Measurements from ENCODE around the gene SLC29A4.

Gene SLC29A4

DNA sequence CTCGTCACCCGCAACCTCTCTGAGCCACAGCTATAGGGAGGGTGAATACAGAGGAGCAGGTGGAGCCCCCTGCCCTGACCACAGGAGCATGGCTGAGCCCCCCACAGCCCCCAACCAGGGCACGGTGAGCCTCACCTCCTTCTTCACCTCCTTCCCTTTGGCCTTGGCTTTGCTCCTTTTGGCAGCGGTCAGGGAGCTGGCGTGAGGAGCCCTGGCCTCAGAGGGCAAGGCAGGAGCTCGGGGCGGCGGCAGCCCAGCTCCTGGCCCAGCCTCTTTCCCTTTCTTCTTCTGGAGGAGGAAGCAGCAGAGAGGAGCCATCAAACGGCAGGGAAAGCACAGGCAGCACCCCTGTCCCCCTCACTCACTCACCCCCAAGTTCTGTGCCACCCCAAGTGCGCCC is 42.2 kb downstream of the SLC29A4 start:
- Histone ChIP-seq H3K4me3 (ENCODE audit: low read depth, low read length) (no peak overlapping the region), H3K4me1 (ENCODE audit: control insufficient read depth, insufficient read depth, low read length) (no peaks in the 10 kb centered on the region), H3K9me3 (ENCODE audit: control insufficient read depth, insufficient read depth, low read depth, low read length) (no peaks in the 10 kb centered on the region), H3K27ac (ENCODE audit: extremely low read depth, low read depth, low read length) (no peak overlapping the region), H3K36me3 (ENCODE audit: control insufficient read depth in 2 of 2, insufficient read depth in 1 of 2, low read length in 2 of 2) (peaks cover 14 to 15% of the 10 kb centered on the region in 2 experiments; a peak in 2 of 3 replicates)
- ChIA-PET POLR2A (no interaction called here), CTCF (interaction anchor here (0.6 kb wide), 1 partner anchor 149 kb away, joined by 4 read pairs; no protein-coding TSS in a partner anchor)
- no peak for TF ChIP-seq ZNF114 (tag by site-specific recombination; IDR thresholded peaks at IDR 0.05)
- no peak for TF ChIP-seq ZNF548 (tag by site-specific recombination; IDR thresholded peaks at IDR 0.05)
- TF ChIP-seq GLIS1 (tag by site-specific recombination; IDR thresholded peaks at IDR 0.05): no peak
- TF ChIP-seq, protein P1, sequence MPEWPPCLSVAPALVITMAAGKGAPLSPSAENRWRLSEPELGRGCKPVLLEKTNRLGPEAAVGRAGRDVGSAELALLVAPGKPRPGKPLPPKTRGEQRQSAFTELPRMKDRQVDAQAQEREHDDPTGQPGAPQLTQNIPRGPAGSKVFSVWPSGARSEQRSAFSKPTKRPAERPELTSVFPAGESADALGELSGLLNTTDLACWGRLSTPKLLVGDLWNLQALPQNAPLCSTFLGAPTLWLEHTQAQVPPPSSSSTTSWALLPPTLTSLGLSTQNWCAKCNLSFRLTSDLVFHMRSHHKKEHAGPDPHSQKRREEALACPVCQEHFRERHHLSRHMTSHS (tag by site-specific recombination; IDR thresholded peaks at IDR 0.05): no peak
- no peak for TF ChIP-seq ZBTB48 (tag by site-specific recombination; IDR thresholded peaks at IDR 0.05)
- no peak for TF ChIP-seq KLF10 (tag by site-specific recombination; IDR thresholded peaks at IDR 0.05)

DNA sequence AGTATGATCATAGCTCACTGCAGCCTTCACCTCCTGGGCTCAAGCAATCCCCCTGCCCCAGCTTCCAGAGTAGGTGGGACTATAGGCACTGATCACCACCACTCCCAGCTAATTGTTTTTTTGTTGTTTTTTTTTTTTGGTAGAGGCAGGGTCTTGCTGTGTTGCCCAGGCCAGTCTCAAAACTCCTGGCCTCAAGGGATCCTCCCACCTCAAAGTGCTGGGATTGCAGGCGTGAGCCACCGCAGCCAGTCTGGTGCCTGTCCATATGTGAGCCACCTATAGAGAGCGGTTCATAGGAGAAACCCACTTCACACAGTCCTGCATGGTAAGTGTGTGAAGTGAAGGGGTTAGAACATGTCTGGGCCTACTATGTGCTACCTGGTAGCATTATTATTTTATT is 47.5 kb downstream of the SLC29A4 start:
- ChIA-PET CTCF (interaction anchor here (0.7 kb wide), 2 partner anchors 164 to 481 kb away, joined by 3 to 4 read pairs; no protein-coding TSS in a partner anchor), POLR2A (no interaction called here)
- Histone ChIP-seq H3K27ac (ENCODE audit: extremely low read depth, low read depth, low read length) (no peak overlapping the region), H3K4me1 (ENCODE audit: control insufficient read depth, insufficient read depth, low read length) (no peaks in the 10 kb centered on the region), H3K4me3 (ENCODE audit: low read depth, low read length) (no peak overlapping the region), H3K36me3 (ENCODE audit: control insufficient read depth in 2 of 2, insufficient read depth in 1 of 2, low read length in 2 of 2) (peaks cover 25 to 28% of the 10 kb centered on the region in 2 experiments; a peak in 2 of 3 replicates), H3K9me3 (ENCODE audit: control insufficient read depth, insufficient read depth, low read depth, low read length) (no peaks in the 10 kb centered on the region)
- TF ChIP-seq HOXD13 (CRISPR knock-in tag; IDR thresholded peaks at IDR 0.05; ENCODE audit: borderline replicate concordance) (no peak), ZNF121 (tag by site-specific recombination; IDR thresholded peaks at IDR 0.05) (peak; percentile 21; the same call in 1 of the 2 replicates)

DNA sequence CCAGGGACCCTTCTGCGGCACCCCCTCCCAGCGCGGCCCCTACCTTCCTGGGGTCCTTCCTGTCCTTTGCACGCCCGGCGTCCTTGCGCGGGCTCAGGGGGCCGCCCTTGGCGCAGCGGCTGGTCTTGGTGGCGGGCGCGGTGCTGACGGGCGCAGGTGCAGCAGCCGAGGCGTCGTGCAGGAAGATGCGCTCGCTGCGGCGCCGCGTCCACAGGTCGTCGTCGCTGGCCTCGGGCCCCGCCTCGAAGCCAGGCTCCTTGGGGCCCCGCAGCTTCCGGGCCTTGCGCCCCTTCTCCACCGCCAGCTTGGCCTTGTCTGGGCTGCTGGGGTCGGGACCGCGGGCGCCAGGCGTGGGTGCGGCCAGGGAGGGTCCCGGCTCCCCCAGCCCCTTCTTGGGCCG is 49.8 kb downstream of the SLC29A4 start:
- H3K9me3 ChIP-seq (ENCODE audit: control insufficient read depth, insufficient read depth, low read depth, low read length): no peaks in the 10 kb centered on the region
- ChIA-PET POLR2A (no interaction called here), CTCF (no interaction called here)
- H3K4me3 ChIP-seq (ENCODE audit: low read depth, low read length): no peak overlapping the region
- TF ChIP-seq, protein P2, sequence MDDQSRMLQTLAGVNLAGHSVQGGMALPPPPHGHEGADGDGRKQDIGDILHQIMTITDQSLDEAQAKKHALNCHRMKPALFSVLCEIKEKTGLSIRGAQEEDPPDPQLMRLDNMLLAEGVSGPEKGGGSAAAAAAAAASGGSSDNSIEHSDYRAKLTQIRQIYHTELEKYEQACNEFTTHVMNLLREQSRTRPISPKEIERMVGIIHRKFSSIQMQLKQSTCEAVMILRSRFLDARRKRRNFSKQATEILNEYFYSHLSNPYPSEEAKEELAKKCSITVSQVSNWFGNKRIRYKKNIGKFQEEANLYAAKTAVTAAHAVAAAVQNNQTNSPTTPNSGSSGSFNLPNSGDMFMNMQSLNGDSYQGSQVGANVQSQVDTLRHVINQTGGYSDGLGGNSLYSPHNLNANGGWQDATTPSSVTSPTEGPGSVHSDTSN (CRISPR knock-in tag; IDR thresholded peaks at IDR 0.05): no peak
- no peaks in the 10 kb centered on the region for H3K4me1 ChIP-seq (ENCODE audit: control insufficient read depth, insufficient read depth, low read length)
- no peak overlapping the region for H3K27ac ChIP-seq (ENCODE audit: extremely low read depth, low read depth, low read length)
- peaks cover 39% of the 10 kb centered on the region in 2 experiments; a peak in 2 of 3 replicates for H3K36me3 ChIP-seq (ENCODE audit: control insufficient read depth in 2 of 2, insufficient read depth in 1 of 2, low read length in 2 of 2)

DNA sequence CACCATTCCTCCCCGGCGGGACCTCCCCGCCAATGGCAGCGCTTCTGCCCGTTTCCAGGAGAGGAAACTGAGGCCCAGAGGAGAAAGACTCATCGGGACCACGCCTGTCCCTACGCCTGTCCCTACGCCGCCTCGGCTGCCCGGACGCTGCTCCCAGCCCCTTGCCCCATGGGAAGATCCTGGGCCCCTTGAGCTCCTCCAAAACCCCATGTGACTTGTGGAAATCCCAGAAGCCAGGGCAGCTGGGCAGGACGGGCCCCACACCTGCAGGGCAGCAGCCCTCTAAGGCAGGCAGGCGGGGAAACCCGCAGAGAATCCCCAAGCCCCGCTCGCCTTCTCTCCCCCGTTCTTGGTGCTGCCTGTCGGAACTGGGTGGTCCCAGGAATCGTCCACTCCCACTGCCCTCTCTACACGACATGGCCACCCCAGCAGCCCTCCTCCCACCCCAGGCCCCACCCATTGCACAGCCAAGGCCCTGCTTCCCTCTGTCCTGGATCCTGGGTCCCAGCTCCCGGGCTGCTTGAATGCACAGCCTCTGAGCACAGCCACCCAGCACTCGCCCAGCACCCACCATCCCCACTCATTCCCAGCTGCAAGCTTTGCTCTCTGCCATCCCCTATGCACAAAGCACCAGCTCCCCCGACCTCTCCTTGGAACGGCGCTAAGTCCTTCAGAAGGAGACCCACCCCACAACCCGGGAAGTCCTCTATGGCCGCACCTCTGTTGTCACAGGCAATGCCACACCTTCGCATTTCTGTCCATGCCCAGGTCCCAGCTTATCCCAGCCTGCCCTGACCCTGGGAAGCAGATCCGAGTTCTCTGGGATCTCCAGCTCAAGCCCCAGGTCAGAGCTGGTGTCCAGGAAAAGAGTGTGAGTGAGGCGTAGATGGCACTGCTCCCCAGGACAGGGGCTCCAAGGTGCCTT is 50.6 kb downstream of the SLC29A4 start:
- H3K4me1 ChIP-seq (ENCODE audit: control insufficient read depth, insufficient read depth, low read length): no peaks in the 10 kb centered on the region
- H3K27ac ChIP-seq (ENCODE audit: extremely low read depth, low read depth, low read length): no peak overlapping the region
- ChIA-PET CTCF (no interaction called here), POLR2A (no interaction called here)
- peaks cover 39 to 42% of the 10 kb centered on the region in 2 experiments; a peak in 2 of 3 replicates for H3K36me3 ChIP-seq (ENCODE audit: control insufficient read depth in 2 of 2, insufficient read depth in 1 of 2, low read length in 2 of 2)
- no peaks in the 10 kb centered on the region for H3K9me3 ChIP-seq (ENCODE audit: control insufficient read depth, insufficient read depth, low read depth, low read length)
- H3K4me3 ChIP-seq (ENCODE audit: low read depth, low read length): no peak overlapping the region
- TF ChIP-seq ZNF114 (tag by site-specific recombination; IDR thresholded peaks at IDR 0.05) (no peak), ZFP69B (tag by site-specific recombination; IDR thresholded peaks at IDR 0.05) (no peak), ZNF837 (tag by site-specific recombination; IDR thresholded peaks at IDR 0.05) (no peak), ZNF792 (tag by site-specific recombination; IDR thresholded peaks at IDR 0.05) (no peak), ZNF510 (tag by site-specific recombination; IDR thresholded peaks at IDR 0.05; ENCODE audit: insufficient replicate concordance) (no peak), ZNF76 (tag by site-specific recombination; IDR thresholded peaks at IDR 0.05; ENCODE audit: borderline replicate concordance, low read depth) (no peak), ZNF621 (tag by site-specific recombination; IDR thresholded peaks at IDR 0.05) (no peak), ZNF324 (tag by site-specific recombination; IDR thresholded peaks at IDR 0.05) (no peak), ZNF830 (tag by site-specific recombination; IDR thresholded peaks at IDR 0.05; ENCODE audit: low read depth) (no peak), ZNF555 (tag by site-specific recombination; conservative IDR thresholded peaks at IDR 0.05) (no peak)
- TF ChIP-seq, protein P3, sequence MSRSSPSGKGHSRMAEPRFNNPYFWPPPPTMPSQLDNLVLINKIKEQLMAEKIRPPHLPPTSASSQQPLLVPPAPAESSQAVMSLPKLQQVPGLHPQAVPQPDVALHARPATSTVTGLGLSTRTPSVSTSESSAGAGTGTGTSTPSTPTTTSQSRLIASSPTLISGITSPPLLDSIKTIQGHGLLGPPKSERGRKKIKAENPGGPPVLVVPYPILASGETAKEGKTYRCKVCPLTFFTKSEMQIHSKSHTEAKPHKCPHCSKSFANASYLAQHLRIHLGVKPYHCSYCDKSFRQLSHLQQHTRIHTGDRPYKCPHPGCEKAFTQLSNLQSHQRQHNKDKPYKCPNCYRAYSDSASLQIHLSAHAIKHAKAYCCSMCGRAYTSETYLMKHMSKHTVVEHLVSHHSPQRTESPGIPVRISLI (tag by site-specific recombination; IDR thresholded peaks at IDR 0.05): no peak
- TF ChIP-seq, protein P4, sequence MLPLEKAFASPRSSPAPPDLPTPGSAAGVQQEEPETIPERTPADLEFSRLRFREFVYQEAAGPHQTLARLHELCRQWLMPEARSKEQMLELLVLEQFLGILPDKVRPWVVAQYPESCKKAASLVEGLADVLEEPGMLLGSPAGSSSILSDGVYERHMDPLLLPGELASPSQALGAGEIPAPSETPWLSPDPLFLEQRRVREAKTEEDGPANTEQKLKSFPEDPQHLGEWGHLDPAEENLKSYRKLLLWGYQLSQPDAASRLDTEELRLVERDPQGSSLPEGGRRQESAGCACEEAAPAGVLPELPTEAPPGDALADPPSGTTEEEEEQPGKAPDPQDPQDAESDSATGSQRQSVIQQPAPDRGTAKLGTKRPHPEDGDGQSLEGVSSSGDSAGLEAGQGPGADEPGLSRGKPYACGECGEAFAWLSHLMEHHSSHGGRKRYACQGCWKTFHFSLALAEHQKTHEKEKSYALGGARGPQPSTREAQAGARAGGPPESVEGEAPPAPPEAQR (tag by site-specific recombination; IDR thresholded peaks at IDR 0.05): no peak
- TF ChIP-seq, protein P5, sequence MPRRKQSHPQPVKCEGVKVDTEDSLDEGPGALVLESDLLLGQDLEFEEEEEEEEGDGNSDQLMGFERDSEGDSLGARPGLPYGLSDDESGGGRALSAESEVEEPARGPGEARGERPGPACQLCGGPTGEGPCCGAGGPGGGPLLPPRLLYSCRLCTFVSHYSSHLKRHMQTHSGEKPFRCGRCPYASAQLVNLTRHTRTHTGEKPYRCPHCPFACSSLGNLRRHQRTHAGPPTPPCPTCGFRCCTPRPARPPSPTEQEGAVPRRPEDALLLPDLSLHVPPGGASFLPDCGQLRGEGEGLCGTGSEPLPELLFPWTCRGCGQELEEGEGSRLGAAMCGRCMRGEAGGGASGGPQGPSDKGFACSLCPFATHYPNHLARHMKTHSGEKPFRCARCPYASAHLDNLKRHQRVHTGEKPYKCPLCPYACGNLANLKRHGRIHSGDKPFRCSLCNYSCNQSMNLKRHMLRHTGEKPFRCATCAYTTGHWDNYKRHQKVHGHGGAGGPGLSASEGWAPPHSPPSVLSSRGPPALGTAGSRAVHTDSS (tag by site-specific recombination; IDR thresholded peaks at IDR 0.05): no peak
